Activated B cell treated with CpG ODN at 0.5 μM for 24 hours (primary cell): ENCODE data around the gene PYURF. TPM values are rescaled to one million over a fixed set of nuclear protein-coding genes. Genes with fewer than 3 reads are reported as not detected.

Experiments used
- ATAC-seq: fragments of 200-7000 bp; cut with Tn5 transposase; one replicate; pipeline ENCODE4 v1.10.0; 2021; ENCODE audit warnings: low read depth, mild to moderate bottlenecking, moderate library complexity
- CTCF ChIA-PET: fragments of 350-600 bp; sonication (Branson Sonifier 250); formaldehyde crosslinking; loops from one replicate; lab custom pipeline; 2021; ENCODE audit warnings: antibody characterized with exemption; lab: Charles Lee
- POLR2A ChIA-PET: fragments of 350-600 bp; sonication (Branson Sonifier 250); formaldehyde crosslinking; loops from one replicate; lab custom pipeline; 2021; ENCODE audit warnings: antibody characterized with exemption; lab: Charles Lee
- DNase-seq: peaks from one replicate; pipeline ENCODE4 v3.0.0; 2022
- H3K27ac Mint-ChIP-seq: one replicate; pipeline ENCODE4 v1.8.0; 2020; ENCODE audit warnings: mixed read lengths
- H3K27me3 Mint-ChIP-seq: one replicate; pipeline ENCODE4 v1.8.0; 2021; ENCODE audit warnings: mixed read lengths
- H3K36me3 Mint-ChIP-seq: one replicate; pipeline ENCODE4 v1.8.0; 2021; ENCODE audit warnings: low read depth, mixed read lengths
- H3K4me1 Mint-ChIP-seq: one replicate; pipeline ENCODE4 v1.8.0; 2021; ENCODE audit warnings: mixed read lengths
- H3K4me3 Mint-ChIP-seq: one replicate; pipeline ENCODE4 v1.8.0; 2020; ENCODE audit warnings: mild to moderate bottlenecking, mixed read lengths
- H3K9me3 Mint-ChIP-seq: one replicate; pipeline ENCODE4 v1.8.0; 2020; ENCODE audit warnings: mixed read lengths
- intact Hi-C: fragments of 100-400 bp; cut with micrococcal nuclease; formaldehyde crosslinking; loops from one replicate; pipeline ENCODE4 v1.15.1; 2024
- total RNA-seq: library from RNA; stranded (reverse); gene quantifications from 2 replicates; pipeline ENCODE4 v1.2.3, GENCODE V29; 2022
- TF ChIP-seq, protein P1 (sequence below): fragments of 200-600 bp; IDR thresholded peaks from one replicate; pipeline ENCODE4 v1.8.0; 2022; ENCODE audit warnings: antibody characterized with exemption, mild to moderate bottlenecking

PYURF gene
- total RNA-seq, 1 donor from 2014 or later: 42.2 TPM

DNA sequence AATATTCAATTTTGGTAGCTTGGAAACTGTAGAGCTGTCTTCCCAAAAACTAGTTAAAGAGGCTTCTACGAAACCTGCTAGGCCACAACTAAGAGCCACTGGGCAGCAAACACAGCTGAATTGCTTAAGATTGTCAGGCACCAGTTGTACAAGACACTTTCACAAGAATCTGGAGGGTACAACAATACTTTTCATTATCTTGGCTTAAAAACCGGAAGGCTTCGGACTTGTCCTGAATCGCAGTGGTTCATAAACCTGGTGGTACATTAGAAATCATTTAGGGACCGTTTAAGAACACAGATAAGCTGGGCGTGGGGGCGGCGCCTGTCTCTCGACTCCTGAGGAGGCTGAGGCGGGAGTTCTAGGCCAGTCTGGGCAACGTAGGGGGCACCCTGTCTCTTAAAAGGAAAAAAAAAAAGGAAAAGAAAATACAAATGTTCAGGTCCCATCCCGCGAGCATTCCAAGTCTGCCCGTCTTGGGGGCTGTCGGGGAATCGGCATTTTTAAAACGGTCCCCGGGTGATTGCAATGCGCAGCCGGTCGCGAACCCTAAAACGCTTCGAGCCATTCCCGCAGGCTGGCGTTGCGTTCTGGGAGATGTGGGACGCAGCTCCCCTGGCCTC, 763 bp downstream of the PYURF start:
- ATAC-seq (peak; percentile 13), DNase-seq (peak; percentile 19)
- H3K27ac Mint-ChIP-seq: peak overlapping the region; percentile 85
- H3K4me1 Mint-ChIP-seq: peaks cover 18% of the 10 kb centered on the region
- H3K27me3 Mint-ChIP-seq: no peaks in the 10 kb centered on the region
- H3K36me3 Mint-ChIP-seq: peaks cover 22% of the 10 kb centered on the region
- POLR2A ChIA-PET: interaction anchor here (0.5 to 2.2 kb wide), 9 partner anchors 38 to 1549 kb away, joined by 3 to 11 read pairs (median 6); partner anchors contain the start of genes HERC3, HERC5, HERC6 and PPM1K
- CTCF ChIA-PET: interaction anchor here (0.9 to 2.1 kb wide), 5 partner anchors 9 to 501 kb away, joined by 4 to 11 read pairs (median 6); no protein-coding TSS in a partner anchor
- no peaks in the 10 kb centered on the region for H3K9me3 Mint-ChIP-seq
- intact Hi-C loops: loop anchor here (2.0 kb wide), 5 partner anchors 66 to 588 kb away; partner anchors contain the start of genes HERC3, HERC5, PPM1K and TIGD2
- peak overlapping the region; percentile 95 for H3K4me3 Mint-ChIP-seq
- TF ChIP-seq, protein P1, sequence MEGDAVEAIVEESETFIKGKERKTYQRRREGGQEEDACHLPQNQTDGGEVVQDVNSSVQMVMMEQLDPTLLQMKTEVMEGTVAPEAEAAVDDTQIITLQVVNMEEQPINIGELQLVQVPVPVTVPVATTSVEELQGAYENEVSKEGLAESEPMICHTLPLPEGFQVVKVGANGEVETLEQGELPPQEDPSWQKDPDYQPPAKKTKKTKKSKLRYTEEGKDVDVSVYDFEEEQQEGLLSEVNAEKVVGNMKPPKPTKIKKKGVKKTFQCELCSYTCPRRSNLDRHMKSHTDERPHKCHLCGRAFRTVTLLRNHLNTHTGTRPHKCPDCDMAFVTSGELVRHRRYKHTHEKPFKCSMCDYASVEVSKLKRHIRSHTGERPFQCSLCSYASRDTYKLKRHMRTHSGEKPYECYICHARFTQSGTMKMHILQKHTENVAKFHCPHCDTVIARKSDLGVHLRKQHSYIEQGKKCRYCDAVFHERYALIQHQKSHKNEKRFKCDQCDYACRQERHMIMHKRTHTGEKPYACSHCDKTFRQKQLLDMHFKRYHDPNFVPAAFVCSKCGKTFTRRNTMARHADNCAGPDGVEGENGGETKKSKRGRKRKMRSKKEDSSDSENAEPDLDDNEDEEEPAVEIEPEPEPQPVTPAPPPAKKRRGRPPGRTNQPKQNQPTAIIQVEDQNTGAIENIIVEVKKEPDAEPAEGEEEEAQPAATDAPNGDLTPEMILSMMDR: no peak

DNA sequence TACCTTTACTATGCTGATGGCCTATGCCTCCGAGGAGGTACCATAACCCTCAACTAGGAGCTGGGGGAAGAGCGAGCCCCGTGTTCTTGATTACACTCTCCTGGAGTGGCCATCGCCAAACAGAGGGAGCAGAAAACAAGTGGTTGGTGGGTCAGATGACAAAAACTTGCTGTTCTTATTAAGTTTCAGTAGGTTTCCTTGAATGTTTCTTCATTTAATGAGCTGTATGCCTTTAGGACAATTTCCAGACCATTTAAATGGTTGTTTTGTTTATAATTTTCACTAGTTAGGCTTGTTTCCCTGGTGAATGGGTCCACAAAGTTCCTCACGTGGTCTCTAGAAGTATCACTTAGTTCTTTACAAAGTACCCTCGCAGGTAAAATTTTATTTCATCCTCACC, 4.7 kb downstream of the PYURF start:
- H3K27me3 Mint-ChIP-seq: no peaks in the 10 kb centered on the region
- no peak overlapping the region for H3K4me3 Mint-ChIP-seq
- peaks cover 13% of the 10 kb centered on the region for H3K4me1 Mint-ChIP-seq
- DNase-seq: no peak
- ATAC-seq: no peak
- ChIA-PET POLR2A (no interaction called here), CTCF (interaction anchor here (0.6 to 11.5 kb wide), 5 partner anchors 8 to 485 kb away, joined by 3 to 201 read pairs (median 3); no protein-coding TSS in a partner anchor)
- H3K36me3 Mint-ChIP-seq: peaks cover 22% of the 10 kb centered on the region
- TF ChIP-seq, protein P1: no peak
- no peaks in the 10 kb centered on the region for H3K9me3 Mint-ChIP-seq
- no peak overlapping the region for H3K27ac Mint-ChIP-seq
- intact Hi-C loops: no loop called here

DNA sequence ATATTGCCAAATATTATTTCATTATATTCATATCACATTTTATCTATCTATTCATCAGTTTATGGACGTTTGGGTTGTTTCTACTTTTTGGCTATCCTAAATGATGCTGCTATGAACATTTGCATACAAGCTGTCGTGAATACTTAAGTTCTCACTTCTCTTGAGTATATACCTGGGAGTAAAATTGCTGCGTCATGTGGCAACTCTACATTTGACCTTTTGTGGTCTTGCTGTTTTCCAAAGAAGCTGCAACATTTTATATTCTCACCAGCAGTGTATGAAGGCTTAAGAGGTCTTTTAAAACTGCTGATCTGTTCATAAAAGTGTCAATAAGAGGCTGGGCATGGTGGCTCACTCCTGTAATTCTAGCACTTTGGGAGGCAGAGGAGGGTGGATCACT, 5.8 kb downstream of the PYURF start:
- Mint-ChIP-seq H3K9me3 (no peaks in the 10 kb centered on the region), H3K4me3 (no peak overlapping the region), H3K27me3 (no peaks in the 10 kb centered on the region), H3K27ac (no peak overlapping the region), H3K36me3 (peaks cover 21% of the 10 kb centered on the region), H3K4me1 (peaks cover 10% of the 10 kb centered on the region)
- intact Hi-C loops: loop anchor here (2.0 kb wide), 1 partner anchor 839 kb away; no protein-coding TSS in a partner anchor
- POLR2A ChIA-PET: no interaction called here
- DNase-seq: no peak
- CTCF ChIA-PET: interaction anchor here (1.4 to 11.5 kb wide), 3 partner anchors 18 to 485 kb away, joined by 4 to 201 read pairs (median 4); no protein-coding TSS in a partner anchor
- ATAC-seq: no peak
- TF ChIP-seq, protein P1: no peak

DNA sequence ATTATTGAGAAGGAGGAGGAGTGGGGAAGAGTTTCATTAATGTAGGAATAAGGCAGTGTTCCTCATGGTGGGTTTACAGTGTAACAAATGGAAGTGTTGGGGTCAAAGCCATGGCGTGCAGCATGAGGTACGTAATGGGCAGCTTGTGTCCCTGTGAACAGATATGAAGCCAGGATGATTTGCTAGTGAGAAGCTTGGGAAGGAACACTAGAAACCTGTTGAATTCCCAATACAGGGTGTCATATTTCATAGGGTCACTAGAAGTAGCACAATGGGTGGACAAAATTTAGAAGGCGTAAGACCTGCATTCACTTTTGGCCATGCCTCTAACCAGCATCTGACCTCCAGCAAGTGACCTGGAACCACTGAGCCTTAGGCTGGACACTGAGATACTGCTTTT, 6.8 kb downstream of the PYURF start:
- DNase-seq (no peak), ATAC-seq (no peak)
- POLR2A ChIA-PET: no interaction called here
- CTCF ChIA-PET: interaction anchor here (0.6 to 11.5 kb wide), 8 partner anchors 8 to 526 kb away, joined by 3 to 201 read pairs (median 4); no protein-coding TSS in a partner anchor
- Mint-ChIP-seq H3K4me1 (no peaks in the 10 kb centered on the region), H3K36me3 (peaks cover 16% of the 10 kb centered on the region), H3K9me3 (no peaks in the 10 kb centered on the region), H3K27me3 (no peaks in the 10 kb centered on the region), H3K4me3 (no peak overlapping the region), H3K27ac (no peak overlapping the region)
- TF ChIP-seq, protein P1: no peak
- intact Hi-C loops: loop anchor here (2.0 kb wide), 1 partner anchor 838 kb away; no protein-coding TSS in a partner anchor
